Activated T-helper 17 cell treated with anti-CD3 and anti-CD28 coated beads, Interleukin-2, amount 50 U/mL, for 72 hours (primary cell): ENCODE data around the gene SLX9. TPM values are rescaled to one million over a fixed set of nuclear protein-coding genes. Genes with fewer than 3 reads are reported as not detected.
"Not testable (repeated sequence)": the region's sequence is repeated elsewhere in the genome, so short reads cannot be mapped to it uniquely, and the experiment has no call there.

ENCODE experiments used
- ATAC-seq: fragments of 150-1000 bp; cut with Tn5 transposase; replicated peaks from 2 replicates; pipeline ENCODE4 v1.10.0; 2021; ENCODE audit warnings: mild to moderate bottlenecking, moderate library complexity
- H3K27ac Mint-ChIP-seq: one replicate; pipeline ENCODE4 v1.8.0; 2022; ENCODE audit warnings: mixed read lengths
- H3K27me3 Mint-ChIP-seq: one replicate; pipeline ENCODE4 v1.8.0; 2022; ENCODE audit warnings: mixed read lengths
- H3K36me3 Mint-ChIP-seq: one replicate; pipeline ENCODE4 v1.8.0; 2022; ENCODE audit warnings: low read depth, mild to moderate bottlenecking, mixed read lengths
- H3K4me1 Mint-ChIP-seq: one replicate; pipeline ENCODE4 v1.8.0; 2022; ENCODE audit warnings: mixed read lengths
- H3K4me3 Mint-ChIP-seq: one replicate; pipeline ENCODE4 v1.8.0; 2022; ENCODE audit warnings: mild to moderate bottlenecking, mixed read lengths
- H3K9me3 Mint-ChIP-seq: one replicate; pipeline ENCODE4 v1.8.0; 2022; ENCODE audit warnings: mixed read lengths
- total RNA-seq, 2 donors: library from RNA; stranded (reverse); gene quantifications; one replicate each; pipeline ENCODE4 v1.2.3, GENCODE V29; 2022

Gene SLX9
- total RNA-seq, 2 donors from 2014 or later: 28.6 to 56.7 TPM

DNA sequence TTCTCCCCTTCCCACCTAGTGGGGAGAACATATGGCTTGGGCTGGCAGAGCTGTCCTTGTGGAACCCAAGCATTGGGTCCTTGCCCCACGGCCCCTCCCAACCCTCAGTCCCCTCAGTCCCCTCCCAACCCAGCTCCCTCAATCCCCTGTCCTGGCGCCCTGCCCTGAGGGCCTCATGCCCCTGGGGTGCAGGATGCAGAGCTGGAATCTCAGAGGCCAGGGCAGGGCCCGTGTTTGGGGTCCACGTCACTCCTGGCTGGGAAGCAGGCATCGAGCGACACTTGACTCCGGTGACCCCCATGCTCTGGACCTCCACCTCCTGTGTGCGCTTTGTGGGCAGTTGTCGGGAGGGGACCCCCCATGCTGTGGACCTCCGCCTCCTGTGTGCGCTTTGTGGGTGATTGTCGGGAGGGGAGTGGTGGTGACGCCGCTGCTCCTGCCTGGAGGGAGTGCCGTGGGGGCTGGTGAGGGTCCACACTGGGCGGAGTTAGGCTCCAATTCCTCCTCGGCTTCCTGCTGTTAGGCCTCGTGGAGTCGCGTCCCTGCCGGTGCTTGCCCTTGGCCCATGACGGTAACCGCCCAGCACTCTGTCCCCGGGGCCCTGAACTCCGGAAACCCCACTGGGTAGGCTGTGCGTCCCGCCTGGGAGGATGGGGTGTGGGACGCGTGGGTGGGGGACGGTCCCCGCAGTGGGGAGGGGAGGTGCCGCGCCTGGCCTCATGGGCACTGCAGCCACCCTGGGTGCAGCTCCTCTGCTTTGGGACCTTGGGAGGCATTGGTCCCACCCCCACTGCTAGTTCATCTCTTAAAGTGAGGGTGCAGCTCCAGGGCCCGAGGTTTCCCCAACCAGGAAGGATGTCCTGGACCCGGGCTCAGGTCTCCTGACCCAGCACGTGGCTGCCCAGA, 31.2 kb downstream of the SLX9 start:
- Mint-ChIP-seq H3K9me3 (no peaks in the 10 kb centered on the region), H3K27me3 (no peaks in the 10 kb centered on the region), H3K36me3 (peaks cover 29% of the 10 kb centered on the region), H3K27ac (no peak overlapping the region), H3K4me1 (no peaks in the 10 kb centered on the region), H3K4me3 (no peak overlapping the region)
- no peak for ATAC-seq

DNA sequence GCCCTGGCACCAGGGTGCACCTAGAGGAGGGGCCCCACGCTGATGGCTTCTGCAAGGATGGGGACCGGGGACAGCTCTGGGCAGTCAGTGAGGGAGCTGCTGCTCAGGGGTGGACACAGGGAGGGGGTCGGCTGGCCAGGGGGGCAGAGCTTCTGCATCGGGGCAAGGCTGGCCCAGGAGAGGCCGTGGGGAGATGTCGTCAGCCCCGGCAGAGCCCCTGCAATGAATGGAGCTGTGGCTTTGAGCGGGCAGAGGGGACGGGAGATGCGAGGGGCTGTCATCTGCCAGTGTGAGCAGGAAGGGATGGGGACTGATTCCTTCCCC, 31.8 kb downstream of the SLX9 start:
- ATAC-seq: no peak
- Mint-ChIP-seq H3K36me3 (peaks cover 29% of the 10 kb centered on the region), H3K27me3 (no peaks in the 10 kb centered on the region), H3K27ac (no peak overlapping the region), H3K4me3 (no peak overlapping the region), H3K9me3 (no peaks in the 10 kb centered on the region), H3K4me1 (no peaks in the 10 kb centered on the region)

DNA sequence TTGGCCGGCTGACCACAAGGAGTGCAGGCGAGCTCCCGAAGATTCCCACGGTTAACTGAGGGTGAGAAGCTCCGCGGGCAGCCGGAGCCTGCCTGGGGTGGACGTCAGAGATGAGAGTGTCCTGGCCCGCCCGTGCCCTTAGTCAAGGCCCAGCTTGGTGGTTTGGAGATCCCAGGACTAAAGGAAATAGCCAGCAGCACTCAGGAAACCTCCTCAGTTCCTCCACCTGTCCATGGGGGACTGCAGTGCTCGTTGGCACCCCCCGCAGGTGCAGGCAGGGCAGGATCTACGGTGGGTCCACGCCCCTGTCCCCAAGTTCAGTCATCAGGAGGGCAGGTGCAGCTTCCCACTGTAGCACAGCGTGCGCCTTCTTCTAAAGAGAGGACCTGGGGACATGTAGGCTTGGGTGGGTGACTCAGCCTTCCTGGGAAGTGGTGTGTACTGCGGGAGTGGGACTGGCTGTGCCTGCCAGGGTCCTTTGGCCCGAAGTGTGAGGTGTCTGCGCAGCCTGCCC, 32.5 kb downstream of the SLX9 start:
- Mint-ChIP-seq H3K4me3 (no peak overlapping the region), H3K4me1 (no peaks in the 10 kb centered on the region), H3K9me3 (no peaks in the 10 kb centered on the region), H3K36me3 (peaks cover 29% of the 10 kb centered on the region), H3K27ac (no peak overlapping the region), H3K27me3 (no peaks in the 10 kb centered on the region)
- no peak for ATAC-seq

- H3K4me1 Mint-ChIP-seq: no peaks in the 10 kb centered on the region
- H3K4me3 Mint-ChIP-seq: no peak overlapping the region
- H3K9me3 Mint-ChIP-seq: no peaks in the 10 kb centered on the region
- no peak for ATAC-seq
- H3K27ac Mint-ChIP-seq: no peak overlapping the region
- peaks cover 29% of the 10 kb centered on the region for H3K36me3 Mint-ChIP-seq
- H3K27me3 Mint-ChIP-seq: no peaks in the 10 kb centered on the region
Observed at GRCh38 chr21:44972821-44973220, 33.0 kb downstream of the SLX9 start.

GRCh38 chr21:44973598-44973997, 33.8 kb downstream of the SLX9 start:
- H3K27ac Mint-ChIP-seq: peak overlapping the region; percentile 15
- H3K9me3 Mint-ChIP-seq: no peaks in the 10 kb centered on the region
- H3K4me3 Mint-ChIP-seq: no peak overlapping the region
- no peaks in the 10 kb centered on the region for H3K4me1 Mint-ChIP-seq
- ATAC-seq: no peak
- no peaks in the 10 kb centered on the region for H3K27me3 Mint-ChIP-seq
- peaks cover 23% of the 10 kb centered on the region for H3K36me3 Mint-ChIP-seq

GRCh38 chr21:44974676-44975075, 34.8 kb downstream of the SLX9 start:
- Mint-ChIP-seq H3K27ac (no peak overlapping the region), H3K36me3 (peaks cover 12% of the 10 kb centered on the region), H3K27me3 (no peaks in the 10 kb centered on the region), H3K4me3 (no peak overlapping the region), H3K9me3 (no peaks in the 10 kb centered on the region), H3K4me1 (no peaks in the 10 kb centered on the region)
- no peak for ATAC-seq

GRCh38 chr21:44975720-44976555, 36.1 kb downstream of the SLX9 start:
- no peaks in the 10 kb centered on the region for H3K4me1 Mint-ChIP-seq
- peaks cover 6% of the 10 kb centered on the region for H3K36me3 Mint-ChIP-seq

GRCh38 chr21:44976556-44977393, 36.9 kb downstream of the SLX9 start:
- ATAC-seq, H3K27me3 Mint-ChIP-seq, H3K4me1 Mint-ChIP-seq, H3K9me3 Mint-ChIP-seq, H3K4me3 Mint-ChIP-seq, H3K36me3 Mint-ChIP-seq, H3K27ac Mint-ChIP-seq: not testable (repeated sequence)

More at GRCh38 chr21:44975720-44976555, 36.1 kb downstream of the SLX9 start:
- Mint-ChIP-seq H3K4me3 (no peak overlapping the region), H3K27ac (no peak overlapping the region), H3K9me3 (no peaks in the 10 kb centered on the region), H3K27me3 (no peaks in the 10 kb centered on the region)
- ATAC-seq: no peak

GRCh38 chr21:44977616-44978340, 37.9 kb downstream of the SLX9 start:
- Mint-ChIP-seq H3K36me3 (peaks cover 6% of the 10 kb centered on the region), H3K27me3 (no peaks in the 10 kb centered on the region), H3K4me3 (no peak overlapping the region), H3K27ac (no peak overlapping the region), H3K9me3 (no peaks in the 10 kb centered on the region), H3K4me1 (no peaks in the 10 kb centered on the region)
- ATAC-seq: no peak

DNA sequence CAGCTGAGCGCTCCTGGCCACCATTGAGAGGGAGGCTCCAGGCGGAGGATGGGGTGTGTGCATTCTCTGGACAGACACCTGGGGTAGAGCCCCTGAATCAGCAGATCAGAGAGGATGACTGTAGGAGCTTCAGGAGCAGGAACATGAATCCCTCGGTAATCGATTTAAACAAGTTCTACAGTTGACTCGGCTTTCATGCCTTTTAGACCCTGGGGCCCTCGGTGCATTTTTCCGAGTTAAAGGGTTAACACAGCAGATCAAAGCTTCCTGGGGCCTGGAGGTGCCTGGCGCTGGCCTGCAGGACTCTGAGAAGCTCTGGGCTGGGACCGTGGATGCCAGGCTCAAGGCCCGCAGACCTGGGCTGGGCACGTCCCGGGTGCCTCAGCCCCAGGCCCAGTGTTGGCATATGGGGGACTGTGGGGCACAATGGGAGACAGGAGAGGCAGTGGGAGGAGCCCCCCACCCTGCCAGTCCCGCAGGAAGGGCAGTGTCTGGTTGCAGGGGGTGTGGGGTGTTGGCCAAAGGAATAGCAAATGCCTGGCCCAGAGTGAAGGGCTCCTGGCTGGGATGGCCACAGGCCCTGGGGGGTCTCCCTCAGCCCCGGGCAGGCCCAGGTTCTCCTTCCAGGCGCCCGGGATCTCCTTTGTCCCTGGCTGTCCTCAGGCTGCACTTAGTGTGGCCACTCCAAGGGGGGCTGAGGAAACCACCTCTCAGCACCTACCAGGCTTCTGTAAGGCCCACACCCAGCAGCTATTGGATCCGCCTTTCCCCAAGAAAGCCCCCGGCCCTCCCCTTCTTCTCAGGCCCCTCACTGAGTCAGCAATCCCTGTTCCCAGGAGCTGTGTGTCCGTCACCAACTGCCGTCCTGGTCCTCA, 40.1 kb downstream of the SLX9 start:
- H3K4me3 Mint-ChIP-seq: no peak overlapping the region
- ATAC-seq: no peak
- H3K9me3 Mint-ChIP-seq: no peaks in the 10 kb centered on the region
- H3K36me3 Mint-ChIP-seq: peaks cover 3% of the 10 kb centered on the region
- no peaks in the 10 kb centered on the region for H3K4me1 Mint-ChIP-seq
- H3K27ac Mint-ChIP-seq: no peak overlapping the region
- H3K27me3 Mint-ChIP-seq: no peaks in the 10 kb centered on the region

GRCh38 chr21:44980562-44981489, 41.0 kb downstream of the SLX9 start:
- Mint-ChIP-seq H3K4me1 (no peaks in the 10 kb centered on the region), H3K27me3 (no peaks in the 10 kb centered on the region), H3K4me3 (no peak overlapping the region), H3K9me3 (no peaks in the 10 kb centered on the region), H3K36me3 (no peaks in the 10 kb centered on the region), H3K27ac (no peak overlapping the region)
- ATAC-seq: no peak

DNA sequence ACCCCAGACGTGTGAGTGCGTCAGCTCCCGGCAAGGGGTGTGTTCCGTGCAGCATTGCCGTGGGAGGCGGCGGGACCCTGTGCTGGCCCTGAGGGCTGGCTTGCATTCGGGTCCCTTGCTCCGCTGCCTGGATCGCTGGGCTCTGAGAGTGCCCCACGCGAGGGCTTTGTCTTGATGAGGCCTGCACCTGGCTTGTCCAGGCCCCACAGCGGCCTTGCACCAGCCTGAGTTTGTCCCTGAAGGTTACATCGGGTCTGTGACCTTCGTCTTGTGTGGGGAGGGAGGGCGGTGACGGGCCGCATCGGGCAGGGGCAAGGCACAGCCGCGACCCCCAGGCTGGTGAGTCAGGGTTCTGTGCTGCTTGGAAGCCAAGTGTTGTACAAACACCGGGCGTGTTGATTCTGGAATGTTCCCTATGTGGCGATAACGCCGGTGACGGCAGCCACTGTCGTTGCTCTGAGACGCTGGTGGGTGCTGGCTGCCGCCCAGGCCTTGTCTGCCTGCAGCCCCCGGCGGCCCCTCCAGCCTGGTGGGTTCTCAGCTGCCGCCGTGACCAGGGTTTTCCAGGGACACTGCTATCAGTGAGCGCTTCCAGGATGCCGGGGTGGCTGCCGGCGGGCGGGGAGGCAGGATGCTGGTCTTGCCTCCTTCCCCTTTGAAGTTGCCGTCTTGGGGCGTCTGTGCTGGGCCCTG, 42.9 kb downstream of the SLX9 start:
- Mint-ChIP-seq H3K27me3 (no peaks in the 10 kb centered on the region), H3K4me3 (no peak overlapping the region), H3K27ac (no peak overlapping the region), H3K9me3 (no peaks in the 10 kb centered on the region), H3K36me3 (no peaks in the 10 kb centered on the region), H3K4me1 (no peaks in the 10 kb centered on the region)
- ATAC-seq: no peak
